Activated effector memory CD4-positive, alpha-beta T cell treated with Interleukin-2 at 50 U/mL for 16 hours (primary cell): ENCODE data around the gene KLHDC8B.

Experiments
- DNase-seq: peaks from one replicate; pipeline ENCODE4 v3.0.0-alpha.2; 2020

Gene KLHDC8B

DNA sequence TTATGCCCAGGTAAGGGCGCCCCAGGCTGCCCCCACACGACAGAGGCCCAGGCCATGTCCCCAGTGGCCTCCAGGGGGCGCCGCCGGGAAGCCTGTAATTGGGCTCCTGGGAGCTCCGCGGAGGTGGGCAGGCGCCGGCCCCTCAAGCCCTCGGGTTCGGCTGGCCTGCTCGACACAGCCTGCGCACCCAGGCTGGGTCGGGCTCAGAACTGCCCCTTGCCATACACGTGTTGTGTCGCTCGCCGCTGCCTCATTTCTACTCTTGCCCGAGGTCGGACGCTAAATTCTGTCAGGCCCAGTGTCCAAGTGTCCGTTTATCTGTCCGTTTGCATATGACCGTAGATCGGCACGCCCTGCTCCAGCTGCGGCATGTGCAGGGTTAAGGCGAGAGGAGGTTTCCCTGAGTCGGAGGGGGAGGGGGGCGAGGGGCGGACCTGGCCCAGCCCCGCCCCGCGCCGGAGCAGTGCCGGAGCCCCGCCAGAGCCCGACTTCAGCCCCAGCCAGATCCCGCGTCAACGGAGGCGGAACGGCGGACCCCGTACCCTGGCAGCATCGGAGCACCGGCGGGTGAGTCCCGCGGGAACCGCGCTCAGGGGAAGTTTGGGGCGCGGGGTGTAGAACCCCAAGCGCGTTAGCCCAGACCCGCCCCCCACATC, at the start of gene KLHDC8B:
TSS of gene KLHDC8B (plus strand) at position 480 of the 656 bp plus-strand sequence. CDS start 1,172 bp downstream, outside the sequence.
- peak; percentile 64 for DNase-seq

DNA sequence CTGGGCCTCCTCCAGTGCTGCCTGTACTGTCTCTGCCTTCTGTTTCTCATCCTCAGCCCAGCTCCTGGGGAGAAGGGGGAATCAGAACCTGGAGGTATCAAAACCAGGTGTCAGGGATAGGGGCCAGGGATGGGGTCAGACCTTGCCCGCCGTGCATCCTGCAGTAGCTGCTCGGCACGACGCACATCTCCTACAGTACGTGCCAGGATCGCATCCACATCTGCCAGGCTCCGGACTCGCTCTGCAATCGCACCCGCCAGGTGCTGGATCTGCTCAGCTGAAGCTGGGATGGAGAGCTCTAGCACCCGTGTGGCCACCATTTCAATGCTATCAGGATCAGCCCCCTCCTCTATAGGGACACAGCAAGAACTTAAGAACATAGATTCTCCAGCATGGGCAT, 49.4 kb upstream of the KLHDC8B start:
- DNase-seq = no peak

DNA sequence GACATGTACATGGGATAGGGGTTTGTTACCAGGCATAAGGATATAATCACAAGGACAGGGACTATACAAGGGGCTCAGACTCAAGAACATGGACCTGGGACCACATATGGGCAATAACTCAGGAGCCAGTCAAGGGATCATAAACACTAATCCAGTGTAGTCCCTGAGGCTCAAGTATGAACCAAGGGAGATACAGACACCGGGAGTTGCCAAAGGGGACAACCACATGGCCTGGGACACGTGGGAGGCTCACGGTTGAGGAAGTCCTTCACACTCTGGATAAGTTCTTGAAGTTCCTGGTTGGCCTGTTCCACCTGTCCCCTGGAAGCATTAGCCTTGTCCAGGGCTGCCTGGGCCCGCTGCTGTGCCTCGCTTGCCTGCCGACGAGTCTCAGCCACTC, 48.9 kb upstream of the KLHDC8B start:
- DNase-seq = no peak

DNA sequence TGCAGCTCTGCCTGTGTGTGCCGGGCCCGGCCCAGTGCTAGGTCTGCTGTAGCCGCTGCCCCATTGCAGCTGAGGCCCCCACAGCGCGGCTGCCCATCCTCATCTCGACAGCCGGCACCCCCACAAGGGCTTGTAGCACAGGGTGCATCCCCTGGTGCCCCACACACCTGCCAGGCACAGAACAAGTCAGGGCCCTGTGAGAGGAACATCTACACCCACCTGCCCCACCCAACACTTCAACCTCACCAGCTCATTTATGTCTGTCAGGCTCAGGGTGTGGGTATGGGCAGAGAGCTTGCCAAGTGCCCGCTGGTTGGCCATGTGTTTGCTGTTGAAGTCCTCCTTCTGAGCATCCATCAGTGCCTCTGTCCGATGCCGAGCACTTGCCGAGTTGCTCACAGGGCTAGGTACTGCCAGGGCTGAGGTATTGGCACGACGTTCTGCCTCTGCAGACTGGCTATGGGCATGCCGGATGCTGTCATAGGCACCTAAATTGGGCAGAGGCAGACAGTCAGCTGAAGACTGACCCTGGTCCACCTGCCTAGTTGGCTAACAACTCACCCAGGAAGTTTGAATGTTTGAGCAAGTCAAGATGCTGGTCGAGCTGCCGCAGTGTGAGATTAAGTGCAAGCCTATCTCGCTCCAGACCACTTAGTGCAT, 48.4 kb upstream of the KLHDC8B start:
- DNase-seq = no peak

DNA sequence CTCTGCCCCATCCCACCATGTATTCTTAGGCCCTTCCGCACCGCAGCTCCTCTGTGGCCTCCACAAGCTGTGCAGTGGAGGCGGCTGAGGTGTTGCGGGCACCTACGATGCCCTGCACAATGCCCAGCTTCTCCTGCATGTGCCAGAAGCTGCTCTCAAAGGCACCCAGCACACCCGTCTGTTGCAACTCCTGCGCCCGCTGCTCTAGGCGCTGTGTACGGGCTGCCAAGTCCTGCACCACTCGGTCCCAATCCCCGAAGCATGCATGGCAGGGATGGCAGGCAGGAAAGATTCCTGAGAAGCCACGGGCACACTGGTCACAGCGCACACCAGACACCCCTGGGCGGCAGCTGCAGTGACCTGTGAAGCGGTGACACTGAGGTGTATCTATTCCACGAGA, 47.7 kb upstream of the KLHDC8B start:
- no peak for DNase-seq

DNA sequence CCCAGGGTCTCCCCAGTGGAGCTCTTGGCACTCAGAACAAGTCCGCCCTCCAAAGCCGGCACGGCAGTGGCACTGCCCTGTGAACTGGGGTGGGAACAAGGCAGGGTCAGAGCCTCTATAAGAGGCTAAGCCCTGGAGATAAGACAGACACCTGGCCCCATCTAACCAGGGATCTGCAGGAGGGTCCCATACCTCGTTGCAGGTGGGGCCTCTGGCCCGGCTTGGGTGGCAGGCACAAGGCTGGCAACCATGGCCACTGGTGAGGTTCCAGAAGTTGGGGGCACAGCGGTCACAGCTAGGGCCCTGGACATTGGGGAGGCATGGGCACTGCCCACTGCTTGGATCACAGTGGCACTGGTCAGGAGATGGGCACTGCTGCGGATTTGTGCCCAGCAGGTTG, 47.2 kb upstream of the KLHDC8B start:
- DNase-seq = no peak

DNA sequence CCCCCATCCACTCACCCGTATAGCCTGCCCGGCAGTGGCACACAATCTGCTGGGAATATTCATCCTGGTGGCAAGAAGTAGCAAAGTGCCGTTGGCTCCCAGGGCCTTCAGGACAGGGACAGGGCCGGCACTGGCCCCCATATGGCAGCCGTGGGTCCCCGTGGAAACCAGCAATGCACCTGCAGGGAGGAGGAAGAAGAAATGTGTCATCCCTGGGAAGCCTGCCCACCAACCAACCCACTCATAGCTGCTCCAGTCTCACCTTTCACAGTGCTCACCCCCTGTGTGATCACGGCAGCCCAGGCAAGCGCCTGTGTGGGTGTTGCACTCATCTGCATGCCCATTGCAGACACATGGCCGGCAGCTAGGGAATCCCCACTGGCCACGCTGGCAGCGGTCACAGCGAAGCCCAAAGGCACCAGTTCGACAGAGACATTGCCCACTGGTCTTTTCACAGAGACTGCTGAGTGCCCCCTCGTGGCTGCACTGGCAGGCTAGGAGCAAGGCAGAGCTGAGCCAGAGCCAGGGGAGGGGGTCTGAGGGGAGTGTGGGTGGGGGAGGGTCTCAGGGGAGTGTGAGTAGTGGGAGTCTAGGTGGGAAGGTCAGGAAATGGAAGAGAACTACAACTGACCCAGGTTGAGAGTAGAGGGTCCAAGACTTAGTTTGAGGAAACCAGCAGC, 46.3 kb upstream of the KLHDC8B start:
- DNase-seq = no peak

DNA sequence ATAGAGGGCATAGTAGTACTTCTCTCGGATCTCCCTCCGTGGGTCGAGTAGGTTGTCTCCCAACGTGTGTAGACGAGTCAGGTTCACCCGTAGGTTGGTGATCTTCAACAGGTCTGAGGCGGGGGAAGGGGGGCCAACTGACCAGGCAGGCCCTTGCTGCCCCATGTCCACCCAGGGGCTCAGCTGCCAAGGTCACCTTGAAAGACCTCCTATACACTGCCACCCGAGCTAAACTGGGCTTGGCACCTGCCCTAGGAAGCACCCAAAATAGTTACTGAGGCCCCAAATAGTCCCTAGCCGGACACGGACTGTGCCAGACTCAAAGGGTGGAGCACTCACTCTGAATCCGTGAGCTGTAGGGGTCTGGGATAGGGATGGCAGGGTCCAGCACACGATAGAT, 40.4 kb upstream of the KLHDC8B start:
- no peak for DNase-seq

DNA sequence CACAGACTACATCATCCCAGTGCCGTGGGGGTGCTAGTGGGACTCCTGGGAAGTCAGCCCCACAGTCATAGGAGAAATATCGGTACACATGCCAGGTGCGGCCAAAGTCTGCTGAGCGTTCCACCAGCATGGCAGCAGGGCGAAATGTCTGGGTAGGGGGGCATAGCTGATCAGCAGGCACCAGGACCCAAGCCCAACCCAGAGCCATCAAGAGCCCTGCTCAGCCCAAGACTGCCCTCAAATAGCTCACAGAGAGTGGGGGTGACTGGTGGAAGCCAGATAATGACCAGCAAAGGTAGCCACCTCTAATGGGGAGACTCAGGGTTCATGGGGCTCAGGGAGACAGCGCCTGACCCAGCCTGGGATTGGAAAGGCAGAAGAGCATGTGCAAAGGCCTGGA, 39.8 kb upstream of the KLHDC8B start:
- no peak for DNase-seq

DNA sequence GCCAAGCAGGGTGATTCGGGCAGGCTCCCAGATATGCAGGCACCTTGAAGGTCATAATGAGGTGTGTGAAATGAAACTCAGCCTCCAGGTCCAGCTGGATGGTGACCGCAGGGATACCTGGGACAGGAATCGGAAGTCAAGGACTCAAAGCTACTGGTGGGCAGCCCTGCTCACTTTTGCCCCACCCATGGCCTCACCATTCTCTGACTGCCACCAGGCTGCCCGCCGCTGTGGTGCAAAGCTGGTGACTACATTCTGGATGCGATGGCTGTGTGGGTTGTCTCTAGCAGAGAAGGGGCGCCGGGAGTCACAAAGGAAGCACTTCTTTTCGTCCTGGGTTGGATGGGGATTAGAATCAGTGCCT, 39.3 kb upstream of the KLHDC8B start:
- DNase-seq = no peak

DNA sequence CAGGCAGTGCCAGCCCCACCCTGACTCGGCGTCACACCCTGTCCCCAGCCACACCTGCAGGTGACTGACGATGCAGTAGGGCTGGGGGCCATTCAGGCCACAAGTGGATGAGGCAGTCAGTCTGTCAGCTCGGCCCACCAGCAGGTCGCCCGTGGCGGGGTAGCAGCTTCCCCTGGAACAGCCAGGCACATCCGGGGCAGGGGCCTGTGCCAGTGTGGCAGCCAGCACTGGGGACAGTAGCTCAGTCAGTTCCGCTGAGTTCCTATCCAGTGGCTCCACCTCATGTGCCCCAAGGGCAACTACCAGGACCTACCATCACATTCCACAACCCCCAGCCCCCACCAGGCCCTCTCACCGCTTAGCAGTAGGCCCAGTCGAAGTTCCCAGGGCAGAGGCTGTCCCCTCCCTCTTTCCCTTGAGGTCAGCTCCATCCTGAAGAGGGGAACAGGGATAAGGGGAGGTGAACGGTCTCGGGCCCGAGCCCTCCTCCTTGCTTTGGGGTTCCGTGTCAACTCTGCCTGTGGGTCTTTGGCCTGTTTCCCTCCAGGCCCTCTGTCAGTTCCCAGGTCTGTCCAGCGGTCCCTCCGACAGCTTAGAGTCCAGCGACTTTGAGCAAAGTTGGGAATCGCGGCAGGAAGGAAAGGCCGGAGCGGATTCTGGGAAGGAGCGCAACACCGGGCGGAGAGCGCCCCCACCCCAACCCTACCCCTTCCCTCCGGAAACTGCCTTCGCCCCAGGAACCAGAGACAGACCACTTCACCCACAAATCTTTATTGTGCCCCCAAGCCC, 38.8 kb upstream of the KLHDC8B start, which contains the start of gene LAMB2:
TSS of gene LAMB2 (minus strand) at position 614 of the 789 bp plus-strand sequence. CDS start at position 431, 183 bp downstream.
- no peak for DNase-seq

DNA sequence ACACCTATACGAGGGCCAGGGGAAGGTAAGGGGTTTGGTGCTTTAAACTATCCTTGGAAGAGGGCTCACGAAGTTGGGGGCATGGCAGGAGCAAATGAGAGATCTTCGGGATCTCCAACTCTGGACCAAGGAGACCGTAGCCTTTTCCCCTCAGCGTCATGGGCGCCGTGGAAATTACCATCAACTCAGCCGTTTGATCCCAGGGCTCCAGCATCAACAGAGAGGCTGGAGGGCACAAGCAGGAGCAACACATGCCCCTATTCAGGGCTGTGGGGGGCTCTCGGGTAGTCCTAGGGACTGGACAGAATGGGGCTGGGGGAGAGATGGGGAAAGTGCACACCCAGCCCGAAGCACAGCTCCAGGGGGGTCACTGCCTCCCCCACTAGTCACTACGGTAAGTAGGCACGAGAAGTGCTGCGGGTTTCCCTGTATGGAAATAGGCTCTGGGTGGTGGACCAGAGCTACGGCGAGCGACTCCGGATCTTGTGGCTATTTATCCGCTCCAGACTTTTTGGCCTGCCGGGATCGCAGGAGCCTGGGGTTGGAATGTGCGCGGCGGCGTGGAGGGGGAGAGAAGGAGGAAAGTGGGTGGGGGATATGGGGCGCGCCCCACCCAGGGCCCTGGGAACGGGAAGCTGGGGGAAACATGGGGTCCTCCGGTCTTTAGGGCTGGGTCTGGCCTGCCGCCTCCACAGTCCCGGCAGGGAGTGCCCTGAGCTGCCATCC, 38.0 kb upstream of the KLHDC8B start:
- no peak for DNase-seq

DNA sequence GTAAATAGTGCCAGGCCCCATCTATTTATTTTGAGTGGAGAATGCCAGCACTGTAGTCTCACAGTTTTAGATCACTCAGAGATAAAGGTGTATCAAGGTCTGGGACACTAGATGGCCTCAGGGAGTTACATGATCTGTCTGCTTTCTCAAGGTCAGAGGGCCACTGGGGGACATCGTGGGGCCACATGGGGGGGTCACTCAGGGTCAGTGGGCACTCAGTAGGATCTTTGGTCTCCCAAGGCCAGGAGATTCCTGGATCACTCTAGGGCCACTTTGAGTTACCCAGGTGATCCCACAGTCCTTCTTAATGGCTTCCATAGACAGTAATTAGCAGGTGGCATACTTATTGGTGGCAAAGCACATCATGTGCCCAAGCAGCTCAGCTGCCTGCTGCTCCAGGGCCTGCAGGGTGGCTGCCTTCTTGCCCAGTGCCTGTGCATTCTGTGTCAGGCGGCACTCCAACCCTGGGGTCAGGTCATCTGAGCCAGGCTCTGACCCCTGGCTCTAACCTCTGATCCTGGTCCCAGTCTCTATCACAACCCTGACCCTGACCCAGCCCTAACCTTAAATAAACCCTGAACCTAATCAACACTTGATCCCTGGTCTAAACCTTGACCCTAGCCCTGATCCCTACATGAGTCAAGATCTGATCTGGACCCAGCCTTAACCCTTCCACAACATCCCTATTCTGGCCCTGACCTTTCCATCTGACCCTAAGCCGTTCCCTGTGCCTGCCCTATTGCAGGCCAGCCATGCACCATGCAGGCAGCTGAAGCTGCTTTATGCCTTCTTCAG, 36.7 kb upstream of the KLHDC8B start:
- DNase-seq = no peak

DNA sequence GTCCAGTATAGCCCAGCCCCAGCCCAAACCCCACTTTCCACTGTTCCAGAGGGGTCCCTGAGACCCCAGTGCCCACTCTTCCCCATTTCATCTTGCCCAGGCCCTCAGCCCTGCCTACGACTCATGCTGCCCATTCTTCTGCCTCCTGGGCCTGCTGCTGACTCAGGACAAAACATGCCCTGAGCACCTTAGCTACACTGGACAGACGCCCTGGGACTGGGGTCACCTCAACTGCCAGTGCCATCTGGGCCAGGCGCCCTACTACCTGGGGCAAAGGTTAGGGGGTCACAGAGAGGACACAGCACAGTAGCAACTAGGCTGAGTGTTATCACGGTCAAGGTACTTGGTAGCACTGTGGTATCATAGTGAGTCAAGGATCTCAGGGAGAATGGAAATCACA, 35.9 kb upstream of the KLHDC8B start:
- no peak for DNase-seq

DNA sequence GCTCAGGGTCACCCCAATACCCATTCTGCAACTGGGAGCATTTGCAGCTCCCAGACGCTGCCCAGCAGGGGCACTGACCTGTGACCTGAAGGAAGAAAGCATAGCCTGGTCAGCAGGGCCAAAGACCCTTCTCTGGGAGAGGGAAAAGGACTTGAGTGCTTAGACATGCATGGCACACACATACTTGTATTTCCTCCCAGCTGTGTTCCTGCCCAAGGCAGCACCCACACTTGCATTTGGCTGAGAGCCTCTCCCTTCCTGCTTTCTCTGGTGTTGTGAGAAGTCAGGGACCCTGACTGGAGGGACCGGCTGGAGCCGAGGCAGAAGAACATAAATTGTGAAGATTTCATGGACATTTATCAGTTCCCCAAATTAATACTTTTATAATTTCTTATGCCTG, 31.3 kb upstream of the KLHDC8B start:
- no peak for DNase-seq

DNA sequence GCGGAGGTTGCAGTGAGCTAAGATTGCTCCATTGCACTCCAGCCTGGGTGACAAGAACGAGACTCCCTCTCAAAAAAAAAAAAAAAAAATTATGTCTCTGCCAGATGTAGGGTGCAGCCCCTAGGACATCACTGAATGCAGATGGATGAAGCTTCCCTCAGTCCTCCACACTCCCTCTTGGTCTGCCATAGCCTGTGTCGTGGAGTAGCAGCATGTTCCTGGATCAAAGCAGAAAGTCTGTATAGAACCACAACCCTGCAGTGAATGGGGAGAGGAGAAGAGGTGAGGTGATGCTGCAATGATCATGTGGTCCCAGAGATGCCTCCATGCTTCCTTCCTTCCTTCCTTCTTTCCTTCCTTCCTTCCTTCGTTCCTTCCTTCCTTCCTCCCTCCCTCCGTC, 23.2 kb upstream of the KLHDC8B start:
- DNase-seq = no peak

DNA sequence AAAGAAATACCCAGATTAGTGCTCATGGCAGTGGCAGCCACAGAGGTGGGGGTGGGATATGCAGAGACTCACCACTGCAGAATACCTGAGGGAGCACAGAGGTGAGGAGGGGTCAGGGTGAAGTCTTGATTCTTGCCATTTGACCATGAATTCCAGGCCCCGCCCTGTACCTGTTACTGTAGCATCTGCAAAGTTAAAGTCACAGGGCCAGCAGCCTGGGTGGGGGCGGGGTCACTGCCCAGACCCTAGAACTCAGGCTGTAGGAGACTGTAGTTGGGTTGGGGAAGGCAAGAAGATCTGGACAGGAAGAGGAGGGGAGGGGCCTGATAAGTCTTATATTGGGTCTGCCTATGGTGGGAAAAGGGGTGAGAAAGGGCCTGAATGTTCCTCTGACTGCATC, 19.8 kb upstream of the KLHDC8B start:
- DNase-seq = no peak

DNA sequence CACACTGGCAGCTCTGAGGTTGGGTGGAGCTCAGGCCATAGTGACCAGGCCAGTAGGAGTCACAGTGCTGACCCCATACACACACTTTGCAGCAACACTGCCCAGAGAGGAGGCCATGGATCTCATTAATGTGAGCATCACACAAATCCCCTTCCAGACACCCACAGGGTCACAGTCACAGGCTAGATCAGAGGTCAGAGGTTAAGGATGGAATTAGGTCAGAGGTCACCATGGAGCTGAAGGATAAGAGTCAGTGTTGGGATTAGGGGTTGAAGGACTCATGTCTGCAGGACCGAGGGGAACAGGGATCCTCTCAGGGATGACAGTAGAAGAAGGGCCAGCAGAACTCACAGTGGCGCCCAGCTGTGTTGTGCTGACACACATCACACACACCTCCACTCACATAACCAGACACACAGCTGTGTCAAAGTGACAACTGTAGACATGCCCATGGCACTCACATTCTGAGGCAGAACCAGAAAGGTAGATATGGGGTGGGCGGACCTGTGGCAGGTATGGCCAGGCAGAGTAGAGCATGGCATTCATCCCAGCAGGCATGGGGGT, 18.0 kb upstream of the KLHDC8B start:
- DNase-seq = no peak

DNA sequence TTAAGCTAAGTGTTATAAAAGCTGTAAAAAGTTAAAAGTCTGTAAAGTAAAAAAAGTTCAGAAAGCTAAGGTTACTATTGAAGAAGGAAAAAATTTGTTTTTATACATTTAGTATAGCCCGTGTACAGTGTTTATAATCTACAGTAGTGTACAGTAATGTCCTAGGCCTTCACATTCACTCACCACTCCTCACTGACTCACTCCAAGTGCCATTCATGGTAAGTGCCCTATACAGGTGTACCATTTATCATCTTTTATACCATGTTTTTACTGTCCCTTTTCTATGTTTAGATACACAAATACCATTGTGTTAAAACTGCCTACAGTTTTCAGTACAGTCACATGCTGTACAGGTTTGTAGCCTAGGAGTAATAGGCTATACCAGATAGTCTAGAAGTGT, 14.1 kb upstream of the KLHDC8B start:
- DNase-seq = no peak

DNA sequence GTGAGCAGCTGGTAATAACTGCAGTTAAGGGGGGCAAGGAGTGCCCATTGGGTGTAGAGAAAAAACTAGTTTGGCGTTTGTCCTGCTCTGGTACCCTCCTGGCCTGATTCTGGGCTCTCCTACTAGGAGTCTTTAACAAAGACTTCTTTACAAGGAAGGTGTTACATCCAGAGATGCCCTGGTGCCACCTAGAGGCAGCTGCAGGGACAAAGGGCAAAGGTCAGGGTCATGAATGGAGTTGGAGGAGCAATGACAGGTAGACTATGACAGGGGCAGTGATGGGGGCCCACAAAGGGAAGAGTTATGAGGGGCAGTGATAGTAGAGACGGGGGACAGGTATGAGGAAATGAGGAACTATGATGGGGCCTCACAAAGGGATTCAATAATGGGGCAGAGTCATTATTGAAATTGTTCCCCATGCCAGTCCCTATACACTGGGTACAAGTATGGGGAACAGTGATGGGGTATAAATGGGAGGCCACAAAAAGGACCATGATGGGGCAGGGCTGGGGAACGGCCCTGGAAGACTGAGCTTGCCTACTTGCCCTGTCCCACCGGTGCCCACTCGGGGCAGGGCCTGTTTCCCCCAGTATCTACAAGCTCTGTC, 13.2 kb upstream of the KLHDC8B start:
- DNase-seq = peak; percentile 59

DNA sequence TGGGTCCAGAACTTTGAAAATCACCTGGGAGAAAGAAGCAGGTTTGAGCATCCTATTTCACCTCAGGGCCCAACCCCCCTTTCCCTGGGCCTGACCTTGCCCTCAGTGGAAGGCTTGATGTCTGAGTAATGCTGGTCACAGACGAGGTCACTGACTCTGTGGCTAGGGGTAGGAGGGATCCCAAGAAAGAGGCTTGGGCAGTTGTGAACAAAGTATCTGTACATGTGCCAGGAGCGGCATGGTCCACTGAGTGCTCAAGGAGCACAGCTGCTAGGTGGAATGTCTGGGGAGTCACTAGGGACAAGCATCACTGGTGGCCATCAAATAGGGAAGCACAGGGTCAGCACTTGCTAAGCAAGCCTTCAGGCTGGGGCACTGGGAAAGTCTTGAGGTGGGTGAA, 12.6 kb upstream of the KLHDC8B start:
- DNase-seq = no peak
